GM12878 (cell line): ENCODE data around the gene MSI2. TPM values are rescaled to one million over a fixed set of nuclear protein-coding genes. Genes with fewer than 3 reads are reported as not detected.

Experiments used
- ATAC-seq: fragments of 200-7000 bp; cut with Tn5 transposase; 3 replicates; pipeline ENCODE4 v1.9.1; 2020; ENCODE audit warnings: mild to moderate bottlenecking, moderate library complexity
- BruUV-seq: library from RNA; stranded (reverse); fragments of 400-500 nt; replicated peaks from 2 replicates; lab custom pipeline; 2021; lab: Mats Ljungman, UMichigan
- CTCF ChIA-PET: fragments of 300-600 bp; sonication (Branson Sonifier 250); formaldehyde crosslinking; extraction: SDS; loops from one replicate; lab custom pipeline; 2021; ENCODE audit warnings: inconsistent platforms; lab: Yijun Ruan, JAX
- POLR2A ChIA-PET: fragments of 350-600 bp; formaldehyde crosslinking; extraction: SDS; loops from one replicate; lab custom pipeline; 2021; ENCODE audit warnings: inconsistent platforms; lab: Charles Lee
- RAD21 ChIA-PET: fragments of 300-600 bp; sonication (Branson Sonifier 250); formaldehyde crosslinking; loops from one replicate; lab custom pipeline; 2023; ENCODE audit warnings: antibody characterized with exemption; ENCODE audit not compliant: unreplicated experiment; lab: Charles Lee
- SMC1A ChIA-PET: fragments of 300-600 bp; sonication (Branson Sonifier 250); formaldehyde crosslinking; loops from one replicate; lab custom pipeline; 2023; ENCODE audit not compliant: unreplicated experiment, uncharacterized antibody; lab: Charles Lee
- DNase-seq: peaks from one replicate; pipeline ENCODE4 v3.0.0-alpha.2; 2011; ENCODE audit warnings: low read depth, low spot score
- FAIRE-seq: peaks from 3 replicates; lab custom pipeline; 2011; peaks lifted over from hg19 to GRCh38; lab: Jason Lieb, UNC
- H2AFZ ChIP-seq: 2 replicates; pipeline ENCODE4 v1.6.0; 2011; ENCODE audit warnings: low read depth, low read length, control low read depth; ENCODE audit not compliant: control insufficient read depth
- H3K27ac ChIP-seq: 2 replicates; pipeline ENCODE4 v1.5.1; 2011; ENCODE audit warnings: control low read depth; ENCODE audit not compliant: control insufficient read depth, insufficient read depth
- H3K27me3 ChIP-seq, 2 experiments: replicated peaks in 1 of 2; 2 replicates each; pipeline versions ENCODE4 v1.6.0 to v1.6.1; 2011; ENCODE audit warnings: low read length in 1 of 2; ENCODE audit not compliant: control insufficient read depth in 2 of 2, insufficient read depth in 2 of 2
- H3K36me3 ChIP-seq, 2 experiments: 2 replicates each; pipeline ENCODE4 v1.5.1; 2011; ENCODE audit warnings: low read length in 1 of 2; ENCODE audit not compliant: control insufficient read depth in 2 of 2, insufficient read depth in 2 of 2
- H3K4me1 ChIP-seq: 2 replicates; pipeline ENCODE4 v1.6.1; 2011; ENCODE audit warnings: mild to moderate bottlenecking, low read length, moderate library complexity, mixed read lengths; ENCODE audit not compliant: control insufficient read depth, insufficient read depth
- H3K4me2 ChIP-seq: 2 replicates; pipeline ENCODE4 v1.6.0; 2011; ENCODE audit warnings: control low read depth; ENCODE audit not compliant: control insufficient read depth, insufficient read depth
- H3K4me3 ChIP-seq: fragments of 200-600 bp; sonication (generic); 2 replicates; pipeline ENCODE4 v1.5.1; 2016
- H3K79me2 ChIP-seq: 2 replicates; pipeline ENCODE4 v1.6.0; 2011; ENCODE audit warnings: low read length; ENCODE audit not compliant: control insufficient read depth, insufficient read depth
- H3K9ac ChIP-seq: 2 replicates; pipeline ENCODE4 v1.8.0; 2011; ENCODE audit warnings: low read length, control low read depth, mixed read lengths; ENCODE audit not compliant: control insufficient read depth, insufficient read depth
- H3K9me3 ChIP-seq: replicated peaks from 3 replicates; pipeline ENCODE4 v1.5.1; 2011; ENCODE audit warnings: mild to moderate bottlenecking, low read length; ENCODE audit not compliant: control insufficient read depth, insufficient read depth
- H4K20me1 ChIP-seq: 2 replicates; pipeline ENCODE4 v1.6.0; 2011; ENCODE audit not compliant: control insufficient read depth, insufficient read depth
- CREB1 ChIP-seq: IDR thresholded peaks from 2 replicates; pipeline ENCODE4 v1.6.1; 2012; ENCODE audit warnings: low read depth, mild to moderate bottlenecking, inconsistent platforms
- NFIC ChIP-seq: IDR thresholded peaks from 2 replicates; pipeline ENCODE4 v1.6.1; 2012; ENCODE audit warnings: low read depth, mild to moderate bottlenecking, inconsistent platforms, low read length, moderate library complexity
- NFYA ChIP-seq: IDR thresholded peaks from 2 replicates; pipeline ENCODE4 v1.6.1; 2011; ENCODE audit warnings: low read depth, mild to moderate bottlenecking, low read length, improper control_type of control experiment, borderline replicate concordance
- NR2C1 ChIP-seq: fragments of 450-650 bp; IDR thresholded peaks from 2 replicates; pipeline ENCODE4 v1.6.1; 2017; ENCODE audit warnings: antibody characterized with exemption, mild to moderate bottlenecking, moderate library complexity
- ZBED1 ChIP-seq: IDR thresholded peaks from 2 replicates; pipeline ENCODE4 v1.6.1; 2016; ENCODE audit warnings: borderline replicate concordance
- ZNF274 ChIP-seq: IDR thresholded peaks from one replicate; pipeline ENCODE4 v1.8.0; 2011; ENCODE audit not compliant: insufficient read length, insufficient read depth
- WGBS: methylation state at CpG from one replicate; pipeline ENCODE4 v1.1.6; 2016; ENCODE audit warnings: low lambda C conversion rate; ENCODE audit not compliant: insufficient replicate concordance, insufficient coverage; ENCODE audit errors: missing lambda C conversion rate; 5-methylcytosine and 5-hydroxymethylcytosine counted together
- in situ Hi-C: fragments of 300-500 bp; cut with MboI; formaldehyde crosslinking; loops from 9 replicates; pipeline ENCODE4 v1.14.3; 2018; ENCODE audit warnings: mixed read lengths
- intact Hi-C: fragments of 100-400 bp; cut with micrococcal nuclease; formaldehyde crosslinking; loops from one replicate; pipeline ENCODE4 v1.14.2; 2022; ENCODE audit not compliant: unreplicated experiment
- polyA plus RNA-seq, 11 experiments: library from polyadenylated mRNA; depleted of rRNA in 4 of 11; unstranded in 6 of 11; stranded (reverse) in 5 of 11; fragments of >200 nt; fragmentation: Nextera tagmentation in 4 of 11; fragmentation: Illumina TruSeq in 1 of 11; extraction: Ambion mirVana in 4 of 11; extraction: Trizol in 1 of 11; gene quantifications; 1 replicate in 1 of 11; 2 replicates in 10 of 11; pipeline versions ENCODE4 v1.2.1 to v1.2.3, GENCODE V29; 2011 to 2016; ENCODE audit warnings: inconsistent platforms in 2 of 11, missing spikeins in 2 of 11, low read depth in 1 of 11
- total RNA-seq, 4 experiments: library from RNA; depleted of rRNA in 3 of 4; stranded (reverse); fragments of >200 nt in 3 of 4; fragmentation: Illumina TruSeq in 1 of 4; extraction: Trizol in 1 of 4; gene quantifications; 2 replicates each; pipeline versions ENCODE4 v1.2.1 to v1.2.3, GENCODE V29; 2013 to 2021

MSI2 gene
- total and polyA plus RNA-seq, 10 of the 15 experiments (the other 5 are each of a cell fraction or from before 2014, with no cell fraction given) = 6.1 to 76.1 (median 42.0) TPM

GRCh38 chr17:57413848-57414651, 157.7 kb downstream of the MSI2 start:
- in situ Hi-C loops = no loop called here
- no peak overlapping the region for H3K4me3 ChIP-seq
- DNase-seq (no peak), ATAC-seq (no peak), FAIRE-seq (no peak)
- no peaks in the 10 kb centered on the region for H4K20me1 ChIP-seq
- H3K4me1 ChIP-seq = peaks cover 17% of the 10 kb centered on the region
- SMC1A ChIA-PET = interaction anchor here (1.1 to 1.8 kb wide), 4 partner anchors 14 to 153 kb away, joined by 3 to 4 read pairs (median 4); no protein-coding TSS in a partner anchor
- RAD21 ChIA-PET = no interaction called here
- peaks cover 4% of the 10 kb centered on the region; the same call in 2 of the 3 replicates for H3K9me3 ChIP-seq
- TF ChIP-seq NFIC = no peak
- no peak for TF ChIP-seq NR2C1
- H3K27me3 ChIP-seq = no peaks in the 10 kb centered on the region
- H2AFZ ChIP-seq = no peak overlapping the region
- H3K79me2 ChIP-seq = peaks cover 4% of the 10 kb centered on the region
- H3K36me3 ChIP-seq = no peaks in the 10 kb centered on the region; a peak in 2 of 4 replicates
- 97% methylated on average over 9 of the region's 9 CpGs for WGBS
- no peak overlapping the region for H3K4me2 ChIP-seq
- POLR2A ChIA-PET = no interaction called here
- BruUV-seq = TSS peak; percentile 39
- CTCF ChIA-PET = interaction anchor here (0.8 to 1.5 kb wide), 4 partner anchors 26 to 171 kb away, joined by 3 to 6 read pairs (median 4); no protein-coding TSS in a partner anchor
- intact Hi-C loops = no loop called here
- no peak overlapping the region for H3K9ac ChIP-seq
- H3K27ac ChIP-seq = no peak overlapping the region

- Histone ChIP-seq H3K27me3 (no peaks in the 10 kb centered on the region), H3K4me2 (no peak overlapping the region), H3K79me2 (peaks cover 1% of the 10 kb centered on the region), H3K4me3 (no peak overlapping the region), H3K27ac (no peak overlapping the region), H4K20me1 (no peaks in the 10 kb centered on the region), H3K36me3 (peaks cover 0 to 2% of the 10 kb centered on the region in 2 experiments; a peak in 2 of 4 replicates), H3K9ac (no peak overlapping the region)
- POLR2A ChIA-PET = no interaction called here
- no peak for DNase-seq
- no peak for FAIRE-seq
- no peak for ATAC-seq
- BruUV-seq = no TSS peak
- 96% methylated on average over 3 of the region's 3 CpGs for WGBS
- in situ Hi-C loops = no loop called here
- intact Hi-C loops = no loop called here
- TF ChIP-seq ZNF274 (no peak), CREB1 (no peak), ZBED1 (no peak), NFYA (no peak)
- TF ChIP-seq, all 136 proteins: peak for 0
- CTCF ChIA-PET = no interaction called here
- H3K4me1 ChIP-seq = peaks cover 22% of the 10 kb centered on the region
- SMC1A ChIA-PET = interaction anchor here (1.2 kb wide), 2 partner anchors 11 to 42 kb away, joined by 3 read pairs; no protein-coding TSS in a partner anchor
- peaks cover 4% of the 10 kb centered on the region; the same call in 2 of the 3 replicates for H3K9me3 ChIP-seq
- no peak overlapping the region for H2AFZ ChIP-seq
- RAD21 ChIA-PET = no interaction called here
Measured at GRCh38 chr17:57415751-57416207, 159.5 kb downstream of the MSI2 start.
